Measurements from ENCODE around the gene KCNG3. TPM values are rescaled to one million over a fixed set of nuclear protein-coding genes. Genes with fewer than 3 reads are reported as not detected.

Gene KCNG3, protein sequence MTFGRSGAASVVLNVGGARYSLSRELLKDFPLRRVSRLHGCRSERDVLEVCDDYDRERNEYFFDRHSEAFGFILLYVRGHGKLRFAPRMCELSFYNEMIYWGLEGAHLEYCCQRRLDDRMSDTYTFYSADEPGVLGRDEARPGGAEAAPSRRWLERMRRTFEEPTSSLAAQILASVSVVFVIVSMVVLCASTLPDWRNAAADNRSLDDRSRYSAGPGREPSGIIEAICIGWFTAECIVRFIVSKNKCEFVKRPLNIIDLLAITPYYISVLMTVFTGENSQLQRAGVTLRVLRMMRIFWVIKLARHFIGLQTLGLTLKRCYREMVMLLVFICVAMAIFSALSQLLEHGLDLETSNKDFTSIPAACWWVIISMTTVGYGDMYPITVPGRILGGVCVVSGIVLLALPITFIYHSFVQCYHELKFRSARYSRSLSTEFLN
- total RNA-seq = under 1 TPM; 0.09 to 0.38 (median 0.29) TPM

DNA sequence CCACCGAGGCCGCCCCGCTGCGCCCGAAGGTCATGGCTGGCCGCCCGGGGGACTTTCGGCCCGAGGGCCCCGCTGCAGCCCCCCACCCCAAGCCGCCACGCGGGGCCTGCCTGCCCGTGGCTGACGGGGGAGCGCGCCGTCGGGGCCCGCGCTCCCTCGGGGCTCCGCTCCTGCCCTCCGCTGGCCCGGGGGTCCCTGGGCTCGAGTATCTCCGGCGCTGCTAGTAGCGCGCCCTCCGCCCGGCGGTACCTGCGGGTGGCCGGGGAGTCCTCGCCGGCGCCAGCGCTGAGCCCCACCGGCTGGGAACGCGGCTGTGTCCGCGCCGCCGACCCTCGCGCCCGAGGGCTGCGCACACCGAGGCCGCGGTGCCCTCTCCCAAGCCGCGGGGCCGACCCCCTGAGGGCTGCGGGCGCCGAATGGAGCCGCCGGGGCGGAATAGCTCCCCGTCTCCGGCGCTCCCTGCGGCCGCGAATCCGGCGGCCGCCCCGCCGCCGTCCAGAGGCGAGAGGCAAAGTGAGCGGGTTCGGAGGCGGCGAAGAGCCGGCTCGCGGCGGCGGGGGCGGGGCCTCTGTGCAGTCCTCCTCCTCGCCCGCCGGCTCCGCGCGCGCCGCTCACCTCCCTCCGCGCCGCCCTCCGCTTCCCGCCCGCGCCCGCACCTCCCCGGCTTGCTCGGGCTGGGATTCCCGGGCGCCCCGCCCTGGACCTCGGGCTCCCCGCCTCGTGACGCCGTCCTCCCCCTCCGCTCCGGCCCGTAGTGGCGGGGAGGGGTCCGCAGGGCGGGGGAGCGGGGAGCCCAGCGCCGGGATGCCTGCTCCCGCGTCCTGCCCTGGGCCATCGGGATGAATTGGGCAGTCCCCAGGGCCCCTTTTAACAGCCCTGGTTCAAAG, at the start of gene KCNG3:
Gene KCNG3, minus strand, starts transcription at position 515 of the 887 bp plus-strand sequence. Its CDS starts 481 bp downstream, at position 34.
- Histone ChIP-seq H3K4me1 (peaks cover 0 to 26% (median 10%) of the 10 kb centered on the region in 3 donors), H3K9me3 (no peaks in the 10 kb centered on the region), H3K27me3 (peaks cover 0 to 36% (median 0%) of the 10 kb centered on the region in 4 donors), H3K36me3 (no peaks in the 10 kb centered on the region), H3K4me3 (peak within 1 kb of the TSS; percentile 53 to 80 (median 58)), H3K27ac (peak within 1 kb of the TSS; percentile 47 to 63 (median 52))
- TF ChIP-seq, protein P1, sequence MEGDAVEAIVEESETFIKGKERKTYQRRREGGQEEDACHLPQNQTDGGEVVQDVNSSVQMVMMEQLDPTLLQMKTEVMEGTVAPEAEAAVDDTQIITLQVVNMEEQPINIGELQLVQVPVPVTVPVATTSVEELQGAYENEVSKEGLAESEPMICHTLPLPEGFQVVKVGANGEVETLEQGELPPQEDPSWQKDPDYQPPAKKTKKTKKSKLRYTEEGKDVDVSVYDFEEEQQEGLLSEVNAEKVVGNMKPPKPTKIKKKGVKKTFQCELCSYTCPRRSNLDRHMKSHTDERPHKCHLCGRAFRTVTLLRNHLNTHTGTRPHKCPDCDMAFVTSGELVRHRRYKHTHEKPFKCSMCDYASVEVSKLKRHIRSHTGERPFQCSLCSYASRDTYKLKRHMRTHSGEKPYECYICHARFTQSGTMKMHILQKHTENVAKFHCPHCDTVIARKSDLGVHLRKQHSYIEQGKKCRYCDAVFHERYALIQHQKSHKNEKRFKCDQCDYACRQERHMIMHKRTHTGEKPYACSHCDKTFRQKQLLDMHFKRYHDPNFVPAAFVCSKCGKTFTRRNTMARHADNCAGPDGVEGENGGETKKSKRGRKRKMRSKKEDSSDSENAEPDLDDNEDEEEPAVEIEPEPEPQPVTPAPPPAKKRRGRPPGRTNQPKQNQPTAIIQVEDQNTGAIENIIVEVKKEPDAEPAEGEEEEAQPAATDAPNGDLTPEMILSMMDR (IDR thresholded peaks at IDR 0.05) = no peak
- no peak for TF ChIP-seq POLR2A (IDR thresholded peaks at IDR 0.05)
- intact Hi-C loops (cut with DNase I) = no loop called here
- no peak for DNase-seq
- no CpG with 5 or more reads among the region's 123 CpGs for WGBS, 2 donors

DNA sequence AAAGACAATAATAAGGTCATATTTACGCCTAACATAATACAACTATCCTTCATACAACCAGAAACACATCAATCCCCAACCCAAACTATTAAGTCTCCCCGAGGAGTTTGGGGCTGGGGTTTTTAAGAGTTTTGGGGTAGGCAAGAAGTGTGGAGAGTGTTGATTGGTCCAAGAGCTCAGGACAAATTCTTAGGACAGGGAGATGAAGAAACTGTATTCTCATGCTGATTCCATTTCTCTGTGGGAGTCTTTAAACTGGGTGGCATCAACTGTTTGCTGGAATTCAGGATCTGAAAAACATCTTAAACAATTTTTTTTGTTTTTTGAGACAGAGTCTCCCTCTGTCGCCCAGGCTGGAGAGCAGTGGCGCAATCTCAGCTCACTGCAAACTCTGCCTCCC, 49.1 kb upstream of the KCNG3 start:
- intact Hi-C loops (cut with DNase I) = no loop called here
- WGBS, 2 donors = 85 to 94% methylated on average over 4 of the region's 4 CpGs
- TF ChIP-seq, protein P1 (IDR thresholded peaks at IDR 0.05) = no peak
- TF ChIP-seq POLR2A (IDR thresholded peaks at IDR 0.05) = no peak
- Histone ChIP-seq H3K36me3 (no peaks in the 10 kb centered on the region), H3K4me3 (no peak overlapping the region), H3K9me3 (no peaks in the 10 kb centered on the region), H3K27me3 (no peaks in the 10 kb centered on the region), H3K27ac (no peak overlapping the region), H3K4me1 (peaks cover 0 to 15% (median 0%) of the 10 kb centered on the region in 3 donors)
- DNase-seq = no peak

DNA sequence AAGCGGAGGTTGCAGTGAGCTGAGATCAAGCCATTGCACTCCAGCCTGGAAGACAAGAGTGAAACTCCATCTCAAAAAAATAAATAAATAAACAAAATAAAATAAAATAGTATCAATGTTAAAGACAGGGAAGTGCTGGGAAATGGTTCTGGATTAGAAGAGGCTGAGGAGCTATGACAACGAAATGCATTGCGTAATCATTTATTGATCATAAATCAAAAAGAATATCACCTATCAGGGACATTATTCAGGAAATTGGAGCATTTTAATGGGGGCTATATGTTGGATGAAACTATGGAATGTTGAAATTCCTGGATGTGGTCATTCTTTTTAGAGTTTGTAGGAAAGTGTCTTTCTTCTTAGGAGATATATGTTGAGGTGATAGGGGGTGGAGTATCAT, 43.7 kb upstream of the KCNG3 start:
- WGBS, 2 donors = 94 to 98% methylated on average over 3 of the region's 3 CpGs
- no peaks in the 10 kb centered on the region for H3K9me3 ChIP-seq
- intact Hi-C loops (cut with DNase I) = no loop called here
- no peak for DNase-seq
- TF ChIP-seq POLR2A (IDR thresholded peaks at IDR 0.05) = no peak
- TF ChIP-seq, protein P1 (IDR thresholded peaks at IDR 0.05) = no peak
- no peaks in the 10 kb centered on the region for H3K36me3 ChIP-seq
- H3K27me3 ChIP-seq = no peaks in the 10 kb centered on the region
- H3K4me1 ChIP-seq = no peaks in the 10 kb centered on the region
- H3K27ac ChIP-seq = no peak overlapping the region
- H3K4me3 ChIP-seq = no peak overlapping the region

DNA sequence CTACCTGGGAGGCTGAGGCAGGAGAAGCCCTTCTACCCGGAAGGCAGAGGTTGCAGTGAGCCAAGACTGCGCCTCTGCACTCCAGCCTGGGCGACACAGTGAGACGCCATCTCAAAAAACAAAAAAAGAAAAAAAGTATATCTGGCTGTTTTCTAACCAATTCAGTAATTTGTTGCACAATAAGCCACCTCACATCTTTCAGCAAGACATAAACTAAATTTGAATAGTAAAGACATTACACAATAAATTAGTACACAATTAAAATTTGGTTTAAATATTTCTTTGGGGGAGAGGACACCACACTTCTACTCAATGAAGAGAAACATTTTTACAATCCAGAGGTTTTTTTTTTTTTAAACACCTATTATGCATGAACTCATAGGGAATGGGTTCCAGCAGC, 38.6 kb upstream of the KCNG3 start:
- 92 to 100% methylated on average over 3 to 4 of the region's 4 CpGs for WGBS, 2 donors
- Histone ChIP-seq H3K4me1 (no peaks in the 10 kb centered on the region), H3K4me3 (no peak overlapping the region), H3K27me3 (no peaks in the 10 kb centered on the region), H3K36me3 (no peaks in the 10 kb centered on the region), H3K27ac (no peak overlapping the region), H3K9me3 (no peaks in the 10 kb centered on the region)
- no peak for DNase-seq
- intact Hi-C loops (cut with DNase I) = no loop called here
- TF ChIP-seq, protein P1 (IDR thresholded peaks at IDR 0.05) = no peak
- TF ChIP-seq POLR2A (IDR thresholded peaks at IDR 0.05) = no peak

DNA sequence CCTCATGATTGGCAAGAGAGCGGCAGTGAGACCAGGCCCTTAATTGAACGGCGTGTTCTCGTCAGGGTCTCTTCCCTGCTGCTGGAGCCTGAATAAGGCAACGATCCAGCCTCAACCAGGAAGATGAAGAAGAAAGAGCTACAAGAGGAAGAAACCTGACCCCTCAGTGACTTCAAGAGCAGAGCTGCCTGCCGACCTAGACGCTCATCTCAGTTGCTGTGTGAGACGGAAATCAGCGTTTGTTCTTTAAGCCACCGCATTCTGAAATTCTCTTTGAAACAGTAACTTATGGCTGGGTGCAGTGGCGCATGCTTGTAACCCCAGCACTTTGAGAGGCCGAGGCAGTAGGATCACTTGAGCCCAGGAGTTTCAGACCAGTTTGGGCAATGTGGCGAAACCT, 29.6 kb upstream of the KCNG3 start:
- WGBS, 2 donors = 70 to 79% methylated on average over 12 to 13 of the region's 13 CpGs
- H3K9me3 ChIP-seq = no peaks in the 10 kb centered on the region
- TF ChIP-seq POLR2A (IDR thresholded peaks at IDR 0.05) = no peak
- TF ChIP-seq, protein P1 (IDR thresholded peaks at IDR 0.05) = no peak
- no peaks in the 10 kb centered on the region for H3K27me3 ChIP-seq
- no peak for DNase-seq
- no peak overlapping the region for H3K4me3 ChIP-seq
- no peak overlapping the region for H3K27ac ChIP-seq
- no peaks in the 10 kb centered on the region for H3K36me3 ChIP-seq
- H3K4me1 ChIP-seq = no peaks in the 10 kb centered on the region
- intact Hi-C loops (cut with DNase I) = no loop called here
